Testis (tissue), 2 donors: ENCODE measurements around the gene CACNG8.

Experiments
- CTCF ChIP-seq, 3 experiments: fragments of 450-650 bp in 2 of 3; fragments of 200-600 bp in 1 of 3; sonication (generic) in 1 of 3; IDR thresholded peaks; one replicate each; pipeline ENCODE4 v1.5.1; 2016 to 2019; ENCODE audit warnings: antibody characterized with exemption in 3 of 3, mild to moderate bottlenecking in 2 of 3, moderate library complexity in 1 of 3
- POLR2A ChIP-seq: fragments of 450-650 bp; IDR thresholded peaks from one replicate; pipeline ENCODE4 v1.6.1; 2017; ENCODE audit warnings: antibody characterized with exemption, mild to moderate bottlenecking, moderate library complexity

- no peak for TF ChIP-seq CTCF (IDR thresholded peaks at IDR 0.05)
- TF ChIP-seq POLR2A = no peak
Observed at GRCh38 chr19:53965091-53965490, 2.4 kb downstream of the CACNG8 start.
